H1 (cell line): Measurements from ENCODE around the gene GLB1L2. TPM values are rescaled to one million over a fixed set of nuclear protein-coding genes. Genes with fewer than 3 reads are reported as not detected.

Experiments
- CTCF ChIA-PET: fragments of 300-600 bp; sonication (Branson Sonifier 250); formaldehyde crosslinking; loops from one replicate; lab custom pipeline; 2021; ENCODE audit not compliant: partially characterized antibody; lab: Charles Lee
- POLR2A ChIA-PET: fragments of 300-600 bp; sonication (Branson Sonifier 250); formaldehyde crosslinking; loops from one replicate; lab custom pipeline; 2021; ENCODE audit warnings: inconsistent platforms; ENCODE audit not compliant: partially characterized antibody; lab: Charles Lee
- DNase-seq, 2 experiments: peaks; one replicate each; pipeline versions ENCODE4 v3.0.0 to v3.0.0-alpha.2; 2010 to 2022; ENCODE audit warnings: low spot score in 2 of 2, low read depth in 1 of 2, mixed read lengths in 1 of 2
- FAIRE-seq: peaks from 2 replicates; lab custom pipeline; 2011; peaks lifted over from hg19 to GRCh38; lab: Jason Lieb, UNC
- H2AFZ ChIP-seq: 2 replicates; pipeline ENCODE4 v1.8.1; 2012; ENCODE audit warnings: low read length, inconsistent platforms
- H2AK5ac ChIP-seq: 2 replicates; pipeline ENCODE4 v1.6.1; 2013; ENCODE audit warnings: low read depth, low read length
- H2BK120ac ChIP-seq: replicated peaks from 2 replicates; pipeline ENCODE3; 2013; ENCODE audit warnings: low read depth, low read length, inconsistent platforms
- H2BK12ac ChIP-seq: 2 replicates; pipeline ENCODE4 v1.6.1; 2013; ENCODE audit warnings: low read depth, low read length
- H2BK15ac ChIP-seq: 2 replicates; pipeline ENCODE4 v1.6.1; 2013; ENCODE audit warnings: low read length
- H2BK20ac ChIP-seq: 2 replicates; pipeline ENCODE4 v1.6.1; 2013; ENCODE audit warnings: low read length
- H2BK5ac ChIP-seq: 2 replicates; pipeline ENCODE4 v1.6.1; 2013; ENCODE audit warnings: low read depth, low read length
- H3K14ac ChIP-seq: 2 replicates; pipeline ENCODE4 v1.6.1; 2013; ENCODE audit warnings: inconsistent platforms; ENCODE audit not compliant: insufficient read length
- H3K18ac ChIP-seq: 2 replicates; pipeline ENCODE4 v1.6.1; 2013; ENCODE audit warnings: low read length; ENCODE audit errors: extremely low read depth
- H3K23ac ChIP-seq: 2 replicates; pipeline ENCODE4 v1.6.1; 2013; ENCODE audit warnings: inconsistent platforms; ENCODE audit not compliant: insufficient read length
- H3K23me2 ChIP-seq: 2 replicates; pipeline ENCODE4 v1.6.1; 2013; ENCODE audit warnings: low read depth, low read length
- H3K27ac ChIP-seq: 2 replicates; pipeline ENCODE4 v1.6.1; 2011; ENCODE audit warnings: low read depth, low read length, inconsistent platforms
- H3K27me3 ChIP-seq, 4 experiments: replicated peaks in 1 of 4; 1 replicate in 1 of 4; 2 replicates in 3 of 4; pipeline versions ENCODE4 v1.6.1 to v1.8.1; 2011 to 2013; ENCODE audit warnings: low read length in 3 of 4, mild to moderate bottlenecking in 3 of 4, inconsistent platforms in 2 of 4, mixed read lengths in 2 of 4, moderate library complexity in 1 of 4; ENCODE audit not compliant: control insufficient read depth in 3 of 4, insufficient read depth in 3 of 4; ENCODE audit errors: extremely low read depth in 1 of 4
- H3K36me3 ChIP-seq, 4 experiments: 2 replicates each; pipeline versions ENCODE4 v1.6.1 to v1.8.1; 2011 to 2013; ENCODE audit warnings: mild to moderate bottlenecking in 4 of 4, low read length in 3 of 4, moderate library complexity in 2 of 4, control low read depth in 1 of 4, inconsistent platforms in 1 of 4; ENCODE audit not compliant: insufficient read depth in 4 of 4, control insufficient read depth in 2 of 4
- H3K4ac ChIP-seq: replicated peaks from 2 replicates; pipeline ENCODE3; 2013; ENCODE audit warnings: low read length, low read depth, mixed read lengths, inconsistent platforms; ENCODE audit not compliant: insufficient read length
- H3K4me1 ChIP-seq, 4 experiments: replicated peaks in 1 of 4; 1 replicate in 1 of 4; 2 replicates in 3 of 4; pipeline versions ENCODE4 v1.6.1 to v1.8.1; 2011 to 2013; ENCODE audit warnings: low read length in 3 of 4, inconsistent platforms in 2 of 4, mixed read lengths in 1 of 4; ENCODE audit not compliant: insufficient read depth in 4 of 4, control insufficient read depth in 3 of 4
- H3K4me2 ChIP-seq, 2 experiments: 2 replicates each; pipeline versions ENCODE4 v1.6.1 to v1.8.1; 2011 to 2013; ENCODE audit warnings: low read depth in 2 of 2, low read length in 2 of 2, control low read depth in 1 of 2, inconsistent platforms in 1 of 2, mild to moderate bottlenecking in 1 of 2; ENCODE audit not compliant: insufficient read depth in 1 of 2
- H3K4me3 ChIP-seq, 4 experiments: fragments of 200-600, 300-600 bp in 1 of 4; sonication (generic), shearing (Covaris generic), sonication (Bioruptor Twin) in 1 of 4; 2 replicates each; pipeline versions ENCODE4 v1.5.1 to v1.8.1; 2011 to 2016; ENCODE audit warnings: low read length in 4 of 4, low read depth in 3 of 4, control low read depth in 2 of 4, inconsistent platforms in 2 of 4, mild to moderate bottlenecking in 2 of 4, mixed read lengths in 1 of 4, moderate library complexity in 1 of 4; ENCODE audit not compliant: insufficient read depth in 2 of 4; ENCODE audit errors: extremely low read depth in 1 of 4
- H3K56ac ChIP-seq: replicated peaks from 2 replicates; pipeline ENCODE3; 2013; ENCODE audit warnings: low read depth, mild to moderate bottlenecking, mixed read lengths, low read length, inconsistent platforms; ENCODE audit not compliant: insufficient read length
- H3K79me1 ChIP-seq: 2 replicates; pipeline ENCODE4 v1.6.1; 2013; ENCODE audit warnings: low read depth, low read length, control low read depth
- H3K79me2 ChIP-seq, 2 experiments: 2 replicates each; pipeline versions ENCODE4 v1.6.1 to v1.8.1; 2012 to 2013; ENCODE audit warnings: low read length in 2 of 2, mild to moderate bottlenecking in 2 of 2, inconsistent platforms in 1 of 2; ENCODE audit not compliant: insufficient read depth in 2 of 2, control insufficient read depth in 1 of 2
- H3K9ac ChIP-seq, 4 experiments: replicated peaks in 1 of 4; 1 replicate in 1 of 4; 2 replicates in 3 of 4; pipeline versions ENCODE4 v1.6.1 to v1.8.1; 2011 to 2013; ENCODE audit warnings: low read depth in 3 of 4, low read length in 3 of 4, control low read depth in 2 of 4, mild to moderate bottlenecking in 2 of 4, moderate library complexity in 2 of 4, inconsistent platforms in 1 of 4; ENCODE audit errors: extremely low read depth in 1 of 4
- H3K9me3 ChIP-seq, 2 experiments: 2 replicates each; pipeline versions ENCODE4 v1.6.1 to v1.8.1; 2012 to 2013; ENCODE audit warnings: mild to moderate bottlenecking in 2 of 2, moderate library complexity in 2 of 2, control low read depth in 1 of 2, inconsistent platforms in 1 of 2, low read depth in 1 of 2, low read length in 1 of 2, mixed read lengths in 1 of 2; ENCODE audit not compliant: insufficient read depth in 2 of 2
- H4K20me1 ChIP-seq, 2 experiments: replicated peaks in 1 of 2; 2 replicates each; pipeline versions ENCODE3 to v1.8.1; 2011 to 2013; ENCODE audit warnings: inconsistent platforms in 2 of 2, low read length in 2 of 2, mild to moderate bottlenecking in 1 of 2; ENCODE audit not compliant: insufficient read depth in 2 of 2, control insufficient read depth in 1 of 2
- H4K5ac ChIP-seq: 2 replicates; pipeline ENCODE4 v1.6.1; 2013; ENCODE audit warnings: low read length, low read depth, mixed read lengths, inconsistent platforms; ENCODE audit not compliant: insufficient read length
- H4K8ac ChIP-seq: 2 replicates; pipeline ENCODE4 v1.8.0; 2013; ENCODE audit warnings: mild to moderate bottlenecking, moderate library complexity, low read length, inconsistent platforms; ENCODE audit not compliant: insufficient read depth; ENCODE audit errors: extremely low read depth
- H4K91ac ChIP-seq: replicated peaks from 2 replicates; pipeline ENCODE3; 2013; ENCODE audit warnings: low read length, mixed read lengths, inconsistent platforms; ENCODE audit not compliant: insufficient read length
- BACH1 ChIP-seq: IDR thresholded peaks from 2 replicates; pipeline ENCODE4 v1.6.1; 2012; ENCODE audit warnings: low read length, improper control_type of control experiment
- EZH2 ChIP-seq: fragments of 200-600 bp; sonication (generic); IDR thresholded peaks from 2 replicates; pipeline ENCODE4 v1.7.1; 2012; ENCODE audit warnings: low read depth, mild to moderate bottlenecking, moderate library complexity, low read length, inconsistent platforms; ENCODE audit not compliant: severe bottlenecking
- POU5F1 ChIP-seq: IDR thresholded peaks from 2 replicates; pipeline ENCODE4 v1.6.1; 2011; ENCODE audit warnings: low read depth, mild to moderate bottlenecking, low read length, moderate library complexity
- RXRA ChIP-seq: IDR thresholded peaks from 2 replicates; pipeline ENCODE4 v1.6.1; 2011; ENCODE audit warnings: low read depth, mild to moderate bottlenecking, low read length, moderate library complexity; ENCODE audit not compliant: insufficient read depth
- TAF1 ChIP-seq: IDR thresholded peaks from 2 replicates; pipeline ENCODE4 v1.6.1; 2011; ENCODE audit warnings: mild to moderate bottlenecking, low read depth, low read length
- TBP ChIP-seq: IDR thresholded peaks from 2 replicates; pipeline ENCODE4 v1.6.1; 2011; ENCODE audit warnings: low read depth, low read length, improper control_type of control experiment
- WGBS, 2 experiments: shearing (Covaris generic) in 1 of 2; methylation state at CpG; one replicate each; pipeline versions ENCODE4 v1.1.6 to v1.1.7; 2013 to 2015; ENCODE audit warnings: low lambda C conversion rate in 2 of 2, mixed read lengths in 2 of 2, inconsistent platforms in 1 of 2, low coverage in 1 of 2, missing lambda C conversion rate in 1 of 2; ENCODE audit not compliant: insufficient replicate concordance in 2 of 2, insufficient coverage in 1 of 2, insufficient read length in 1 of 2; ENCODE audit errors: extremely low coverage in 1 of 2, missing lambda C conversion rate in 1 of 2; 5-methylcytosine and 5-hydroxymethylcytosine counted together
- polyA plus RNA-seq, 7 experiments: library from polyadenylated mRNA; depleted of rRNA in 3 of 7; stranded (reverse) in 5 of 7; unstranded in 2 of 7; fragments of >200 nt in 5 of 7; fragments of 200-250 nt in 2 of 7; gene quantifications; 1 replicate in 5 of 7; 2 replicates in 1 of 7; 4 replicates in 1 of 7; pipeline versions ENCODE4 v1.2.1 to v1.2.3, GENCODE V29; 2011 to 2013; ENCODE audit warnings: missing spikeins in 2 of 7, mixed read lengths in 2 of 7
- total RNA-seq: library from RNA; stranded (reverse); fragmentation: NEBNext Ultra II Directional; extraction: Animal tissue kit (Norgen Biotek cat#: 25700); gene quantifications from 2 replicates; pipeline ENCODE4 v1.2.1, GENCODE V29; 2021

GLB1L2 gene
- total and polyA plus RNA-seq, 2 of the 8 experiments (the other 6 are each of a cell fraction or from before 2014, with no cell fraction given) = 4.4 to 7.9 TPM

GRCh38 chr11:134330611-134331353 is 1.0 kb upstream of the GLB1L2 start:
- Histone ChIP-seq H3K56ac (no peak overlapping the region), H3K18ac (no peak overlapping the region), H3K23me2 (peaks cover 8% of the 10 kb centered on the region; the same call in 1 of the 2 replicates), H4K20me1 (no peaks in the 10 kb centered on the region), H3K4ac (no peak overlapping the region), H3K23ac (no peak overlapping the region), H3K79me2 (no peaks in the 10 kb centered on the region), H3K4me3 (peak overlapping the region in 3 of 4 experiments; percentile 27 to 60 (median 33); a peak in 4 of 8 replicates), H3K14ac (no peak overlapping the region), H3K27me3 (peaks cover 0 to 36% (median 24%) of the 10 kb centered on the region in 4 experiments; a peak in 5 of 7 replicates), H3K9ac (no peak overlapping the region; a peak in 1 of 7 replicates), H4K8ac (no peak overlapping the region), H2BK15ac (no peak overlapping the region), H2BK12ac (no peak overlapping the region), H3K4me1 (peaks cover 0 to 5% (median 4%) of the 10 kb centered on the region in 4 experiments; a peak in 4 of 7 replicates), H3K27ac (no peak overlapping the region), H3K4me2 (peak overlapping the region; percentile 61 to 75), H3K36me3 (no peaks in the 10 kb centered on the region), H2AFZ (no peak overlapping the region), H2BK5ac (no peak overlapping the region), H2BK120ac (no peak overlapping the region), H3K9me3 (no peaks in the 10 kb centered on the region), H3K79me1 (no peaks in the 10 kb centered on the region), H2AK5ac (no peak overlapping the region), H4K5ac (no peak overlapping the region), H2BK20ac (no peak overlapping the region), H4K91ac (no peak overlapping the region)
- no peak for TF ChIP-seq BACH1
- no peak for TF ChIP-seq POU5F1
- peak; percentile 32 for TF ChIP-seq EZH2
- TF ChIP-seq TBP = no peak
- no peak for TF ChIP-seq RXRA
- no peak for TF ChIP-seq TAF1
- 58% methylated on average over 22 of the region's 22 CpGs; no CpG with 5 or more reads in 1 of the 2 experiments for WGBS, 2 experiments
- FAIRE-seq (peak; percentile 39), DNase-seq (no peak)
- ChIA-PET CTCF (no interaction called here), POLR2A (no interaction called here)
